ENCODE data around the gene ALDH3B1. TPM values are rescaled to one million over a fixed set of nuclear protein-coding genes. Genes with fewer than 3 reads are reported as not detected.

ALDH3B1 gene
- total RNA-seq, 1 experiment from 2014 or later: 18.3 TPM

DNA sequence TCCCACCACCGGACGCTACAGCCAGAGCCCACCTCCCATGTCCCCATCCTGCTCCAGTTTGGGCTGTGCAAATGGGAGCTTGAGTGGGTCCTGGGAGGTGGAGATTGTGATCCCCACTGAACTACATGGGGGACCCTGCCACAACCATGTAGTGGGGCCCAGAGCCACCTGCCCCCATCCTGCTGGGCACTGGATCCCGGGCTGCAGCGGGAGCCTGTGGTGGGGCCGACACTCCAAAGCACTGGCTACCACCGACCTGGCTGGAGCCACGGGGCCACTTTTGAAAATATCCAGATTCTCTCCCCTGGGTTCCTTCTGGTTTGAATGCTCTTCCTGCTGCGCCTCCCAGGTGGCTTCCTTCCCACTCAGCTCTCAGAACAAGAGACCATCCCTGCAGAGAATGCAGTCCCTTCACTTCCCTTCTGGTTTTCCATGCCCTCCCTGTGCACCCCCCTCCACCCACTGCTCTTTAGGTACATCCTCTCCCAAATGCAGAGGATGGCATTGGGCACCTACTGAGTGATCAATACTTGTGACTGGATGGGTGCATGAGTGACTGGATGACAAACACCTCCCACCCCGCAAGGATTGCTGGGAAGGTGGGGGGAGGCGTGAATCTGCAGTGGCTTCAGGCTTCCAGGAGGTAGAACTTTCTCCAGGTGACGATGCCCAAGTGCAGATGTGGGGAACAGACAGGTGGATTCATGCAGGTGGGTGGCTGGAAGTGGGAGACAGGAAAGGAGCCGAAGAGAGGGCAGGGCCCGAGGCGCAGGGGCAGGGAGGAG lies 5.4 kb upstream of the ALDH3B1 start:
- no peak for DNase-seq (ENCODE audit: low read depth, low spot score)
- Histone ChIP-seq H3K4me1 (ENCODE audit: control insufficient read depth, insufficient read depth, low read length) (peaks cover 22% of the 10 kb centered on the region), H3K27me3 (ENCODE audit: control insufficient read depth, insufficient read depth, low read length) (no peaks in the 10 kb centered on the region), H3K27ac (ENCODE audit: low read length) (peak overlapping the region; percentile 80), H3K36me3 (ENCODE audit: control insufficient read depth, insufficient read depth, low read length) (no peaks in the 10 kb centered on the region), H3K4me3 (ENCODE audit: low read depth in 2 of 2, low read length in 2 of 2) (peak overlapping the region; percentile 51 to 66), H3K9me3 (ENCODE audit: control insufficient read depth, insufficient read depth, low read depth, low read length) (no peaks in the 10 kb centered on the region)
- ChIA-PET CTCF (no interaction called here), POLR2A (no interaction called here)
- no TSS peak for BruUV-seq (replicated peaks)
- TF ChIP-seq SIN3A (IDR thresholded peaks at IDR 0.05; ENCODE audit: borderline replicate concordance, insufficient read depth, low read depth, low read length) (no peak), POLR2AphosphoS5 (IDR thresholded peaks at IDR 0.05; ENCODE audit: low read depth, low read length) (no peak), TCF7L2 (IDR thresholded peaks at IDR 0.05; ENCODE audit: low read depth, low read length) (no peak), CTCF (IDR thresholded peaks at IDR 0.05) (no peak)
- TF ChIP-seq, protein P1, sequence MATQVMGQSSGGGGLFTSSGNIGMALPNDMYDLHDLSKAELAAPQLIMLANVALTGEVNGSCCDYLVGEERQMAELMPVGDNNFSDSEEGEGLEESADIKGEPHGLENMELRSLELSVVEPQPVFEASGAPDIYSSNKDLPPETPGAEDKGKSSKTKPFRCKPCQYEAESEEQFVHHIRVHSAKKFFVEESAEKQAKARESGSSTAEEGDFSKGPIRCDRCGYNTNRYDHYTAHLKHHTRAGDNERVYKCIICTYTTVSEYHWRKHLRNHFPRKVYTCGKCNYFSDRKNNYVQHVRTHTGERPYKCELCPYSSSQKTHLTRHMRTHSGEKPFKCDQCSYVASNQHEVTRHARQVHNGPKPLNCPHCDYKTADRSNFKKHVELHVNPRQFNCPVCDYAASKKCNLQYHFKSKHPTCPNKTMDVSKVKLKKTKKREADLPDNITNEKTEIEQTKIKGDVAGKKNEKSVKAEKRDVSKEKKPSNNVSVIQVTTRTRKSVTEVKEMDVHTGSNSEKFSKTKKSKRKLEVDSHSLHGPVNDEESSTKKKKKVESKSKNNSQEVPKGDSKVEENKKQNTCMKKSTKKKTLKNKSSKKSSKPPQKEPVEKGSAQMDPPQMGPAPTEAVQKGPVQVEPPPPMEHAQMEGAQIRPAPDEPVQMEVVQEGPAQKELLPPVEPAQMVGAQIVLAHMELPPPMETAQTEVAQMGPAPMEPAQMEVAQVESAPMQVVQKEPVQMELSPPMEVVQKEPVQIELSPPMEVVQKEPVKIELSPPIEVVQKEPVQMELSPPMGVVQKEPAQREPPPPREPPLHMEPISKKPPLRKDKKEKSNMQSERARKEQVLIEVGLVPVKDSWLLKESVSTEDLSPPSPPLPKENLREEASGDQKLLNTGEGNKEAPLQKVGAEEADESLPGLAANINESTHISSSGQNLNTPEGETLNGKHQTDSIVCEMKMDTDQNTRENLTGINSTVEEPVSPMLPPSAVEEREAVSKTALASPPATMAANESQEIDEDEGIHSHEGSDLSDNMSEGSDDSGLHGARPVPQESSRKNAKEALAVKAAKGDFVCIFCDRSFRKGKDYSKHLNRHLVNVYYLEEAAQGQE (IDR thresholded peaks at IDR 0.05; ENCODE audit: insufficient read depth in 1 of 2, low read depth in 2 of 2, low read length in 1 of 2): no peak
- intact Hi-C loops (cut with micrococcal nuclease; ENCODE audit: unreplicated experiment) (no loop called here), in situ Hi-C loops (cut with HindIII; ENCODE audit: low pct_unique_long_range_greater_than_20kb, low sequenced_read_pairs) (no loop called here)
- no peak for ATAC-seq

- in situ Hi-C loops (cut with HindIII; ENCODE audit: low pct_unique_long_range_greater_than_20kb, low sequenced_read_pairs): no loop called here
- no peaks in the 10 kb centered on the region for H3K9me3 ChIP-seq (ENCODE audit: control insufficient read depth, insufficient read depth, low read depth, low read length)
- no peak for ATAC-seq
- DNase-seq (ENCODE audit: low read depth, low spot score): no peak
- H3K4me1 ChIP-seq (ENCODE audit: control insufficient read depth, insufficient read depth, low read length): peaks cover 42% of the 10 kb centered on the region
- CTCF ChIA-PET: no interaction called here
- H3K27ac ChIP-seq (ENCODE audit: low read length): peak overlapping the region; percentile 18; the same call in 1 of the 2 replicates
- intact Hi-C loops (cut with micrococcal nuclease; ENCODE audit: unreplicated experiment): no loop called here
- no peak for TF ChIP-seq SIN3A (IDR thresholded peaks at IDR 0.05; ENCODE audit: borderline replicate concordance, insufficient read depth, low read depth, low read length)
- TF ChIP-seq, protein P1 (IDR thresholded peaks at IDR 0.05; ENCODE audit: insufficient read depth in 1 of 2, low read depth in 2 of 2, low read length in 1 of 2): no peak
- TF ChIP-seq TCF7L2 (IDR thresholded peaks at IDR 0.05; ENCODE audit: low read depth, low read length): no peak
- TF ChIP-seq CTCF (IDR thresholded peaks at IDR 0.05): no peak
- H3K36me3 ChIP-seq (ENCODE audit: control insufficient read depth, insufficient read depth, low read length): no peaks in the 10 kb centered on the region
- H3K27me3 ChIP-seq (ENCODE audit: control insufficient read depth, insufficient read depth, low read length): no peaks in the 10 kb centered on the region
- no TSS peak for BruUV-seq (replicated peaks)
- POLR2A ChIA-PET: no interaction called here
- no peak overlapping the region for H3K4me3 ChIP-seq (ENCODE audit: low read depth in 2 of 2, low read length in 2 of 2)
Measured at GRCh38 chr11:68006606-68007166, 3.4 kb upstream of the ALDH3B1 start.

All from Panc1 (cell line).